ENCODE measurements around the gene MCMBP. TPM values are rescaled to one million over a fixed set of nuclear protein-coding genes. Genes with fewer than 3 reads are reported as not detected.

MCMBP gene
- total RNA-seq, 1 experiment from 2014 or later, result 148 TPM

- no peaks in the 10 kb centered on the region for H4K20me1 ChIP-seq (ENCODE audit: insufficient read depth)
- CTCF ChIA-PET, result no interaction called here
- H3K27ac ChIP-seq (ENCODE audit: low read depth, low read length), result no peak overlapping the region
- H3K9ac ChIP-seq (ENCODE audit: low read length), result no peak overlapping the region
- no peaks in the 10 kb centered on the region for H3K9me3 ChIP-seq (ENCODE audit: control insufficient read depth in 1 of 2, insufficient read depth in 1 of 2, low read depth in 1 of 2, low read length in 2 of 2)
- intact Hi-C loops (cut with micrococcal nuclease), result no loop called here
- ATAC-seq (no peak), DNase-seq (ENCODE audit: low read depth, low spot score) (no peak)
- H3K79me2 ChIP-seq (ENCODE audit: insufficient read depth, low read length), result no peaks in the 10 kb centered on the region
- no peak overlapping the region for H2AFZ ChIP-seq (ENCODE audit: low read depth, low read length, poor library complexity, severe bottlenecking)
- no peak overlapping the region for H3K4me2 ChIP-seq (ENCODE audit: low read length)
- POLR2A ChIA-PET, result no interaction called here
- TF ChIP-seq POLR2A (IDR thresholded peaks at IDR 0.05; ENCODE audit: borderline replicate concordance, extremely low read depth, insufficient read depth, insufficient read length) (no peak), REST (IDR thresholded peaks at IDR 0.05; ENCODE audit: low read depth) (no peak), EGR1 (IDR thresholded peaks at IDR 0.05; ENCODE audit: low read depth) (no peak), ATF3 (IDR thresholded peaks at IDR 0.05) (no peak), SP1 (IDR thresholded peaks at IDR 0.05; ENCODE audit: low read depth) (no peak), ELF1 (IDR thresholded peaks at IDR 0.05; ENCODE audit: borderline replicate concordance, low read depth) (no peak), MAX (IDR thresholded peaks at IDR 0.05) (no peak), RAD21 (IDR thresholded peaks at IDR 0.05; ENCODE audit: low read depth) (no peak), EZH2phosphoT487 (IDR thresholded peaks at IDR 0.05; ENCODE audit: borderline replicate concordance) (no peak), YY1 (IDR thresholded peaks at IDR 0.05; ENCODE audit: extremely low read depth, insufficient replicate concordance, low read depth, low read length) (no peak), SIN3A (IDR thresholded peaks at IDR 0.05; ENCODE audit: low read depth) (no peak)
- H3K4me3 ChIP-seq (replicated peaks in 1 of 2; ENCODE audit: low read depth in 1 of 2, low read length in 2 of 2), result no peak overlapping the region
- H3K4me1 ChIP-seq (ENCODE audit: control insufficient read depth in 1 of 2, insufficient read depth in 2 of 2, low read length in 2 of 2), result no peaks in the 10 kb centered on the region
- RAD21 ChIA-PET (ENCODE audit: low non-redundant PET in 1 of 2, low total read pairs in 2 of 2, uncharacterized antibody in 2 of 2, unreplicated experiment in 2 of 2), result no interaction called here
- H3K9me2 ChIP-seq (ENCODE audit: insufficient read depth), result no peaks in the 10 kb centered on the region
- no peaks in the 10 kb centered on the region for H3K27me3 ChIP-seq (ENCODE audit: insufficient read depth, low read length)
- H3K36me3 ChIP-seq (ENCODE audit: control insufficient read depth in 1 of 2, insufficient read depth in 2 of 2, low read length in 2 of 2), result no peaks in the 10 kb centered on the region; a peak in 1 of 4 replicates
- no TSS peak for BruUV-seq (replicated peaks)
Measured at GRCh38 chr10:119811122-119811521, 61.5 kb downstream of the MCMBP start.
